GM06990 (cell line): ENCODE data around the gene ENO4.

Experiments
- DNase-seq: peaks from one replicate; pipeline ENCODE4 v3.0.0-alpha.2; 2011; ENCODE audit not compliant: insufficient read length; ENCODE audit errors: extremely low read depth
- H3K27me3 ChIP-seq: replicated peaks from 2 replicates; pipeline ENCODE4 v1.6.0; 2011; ENCODE audit warnings: low read length; ENCODE audit not compliant: control insufficient read depth, insufficient read depth
- H3K36me3 ChIP-seq: 2 replicates; pipeline ENCODE4 v1.5.1; 2011; ENCODE audit warnings: low read length; ENCODE audit not compliant: control insufficient read depth, insufficient read depth
- H3K4me3 ChIP-seq: replicated peaks from 2 replicates; pipeline ENCODE4 v1.5.1; 2011; ENCODE audit warnings: low read depth, mild to moderate bottlenecking, control low read depth, low read length
- CTCF ChIP-seq: IDR thresholded peaks from 2 replicates; pipeline ENCODE4 v1.5.1; 2011; ENCODE audit warnings: low read length, control low read depth, mild to moderate bottlenecking, inconsistent platforms; ENCODE audit not compliant: insufficient read depth, poor library complexity, severe bottlenecking

The ENO4 gene

GRCh38 chr10:116831790-116832189, 17.5 kb upstream of the ENO4 start:
- TF ChIP-seq CTCF, result no peak
- no peaks in the 10 kb centered on the region for H3K27me3 ChIP-seq
- no peak overlapping the region for H3K4me3 ChIP-seq
- no peak for DNase-seq
- H3K36me3 ChIP-seq, result no peaks in the 10 kb centered on the region

- Histone ChIP-seq H3K27me3 (no peaks in the 10 kb centered on the region), H3K4me3 (no peak overlapping the region), H3K36me3 (no peaks in the 10 kb centered on the region)
- no peak for TF ChIP-seq CTCF
- no peak for DNase-seq
Observed at GRCh38 chr10:116833986-116834985, 15.0 kb upstream of the ENO4 start.

- no peak for DNase-seq
- Histone ChIP-seq H3K27me3 (no peaks in the 10 kb centered on the region), H3K4me3 (no peak overlapping the region), H3K36me3 (no peaks in the 10 kb centered on the region)
- TF ChIP-seq CTCF, result no peak
Observed at GRCh38 chr10:116835658-116836057, 13.6 kb upstream of the ENO4 start.

GRCh38 chr10:116836083-116836482, 13.2 kb upstream of the ENO4 start:
- Histone ChIP-seq H3K27me3 (no peaks in the 10 kb centered on the region), H3K4me3 (no peak overlapping the region), H3K36me3 (no peaks in the 10 kb centered on the region)
- TF ChIP-seq CTCF, result no peak
- no peak for DNase-seq

GRCh38 chr10:116836902-116837523, 12.3 kb upstream of the ENO4 start:
- DNase-seq, result no peak
- Histone ChIP-seq H3K27me3 (no peaks in the 10 kb centered on the region), H3K4me3 (no peak overlapping the region), H3K36me3 (no peaks in the 10 kb centered on the region)
- TF ChIP-seq CTCF, result no peak
